Activated T-cell treated with anti-CD3 and anti-CD28 coated beads for 4 hours (primary cell): ENCODE measurements around the gene ASCL5.

Experiments
- DNase-seq: peaks from one replicate; pipeline ENCODE4 v3.0.0-alpha.2; 2020

The ASCL5 gene

DNA sequence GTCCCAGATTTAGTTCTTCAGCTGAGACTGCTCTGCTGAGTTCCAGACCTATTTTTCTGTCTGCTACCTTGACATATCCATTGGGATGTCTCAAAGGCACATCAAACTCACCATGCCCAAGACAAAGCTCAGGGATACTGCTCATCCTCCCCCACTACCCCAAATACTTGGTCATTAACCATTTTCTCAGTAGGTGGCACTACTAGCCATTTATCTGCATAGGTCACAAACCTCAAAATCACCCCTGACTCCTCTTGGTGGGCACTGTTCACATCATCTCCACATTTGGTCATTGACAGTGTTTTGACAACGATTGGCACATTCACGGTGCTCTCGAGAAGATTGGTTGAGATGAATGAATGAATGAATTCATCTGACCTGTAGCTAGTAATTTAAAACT lies 46.8 kb downstream of the ASCL5 start:
- no peak for DNase-seq

GRCh38 chr1:201077736-201078135 lies 49.2 kb downstream of the ASCL5 start:
- no peak for DNase-seq

DNA sequence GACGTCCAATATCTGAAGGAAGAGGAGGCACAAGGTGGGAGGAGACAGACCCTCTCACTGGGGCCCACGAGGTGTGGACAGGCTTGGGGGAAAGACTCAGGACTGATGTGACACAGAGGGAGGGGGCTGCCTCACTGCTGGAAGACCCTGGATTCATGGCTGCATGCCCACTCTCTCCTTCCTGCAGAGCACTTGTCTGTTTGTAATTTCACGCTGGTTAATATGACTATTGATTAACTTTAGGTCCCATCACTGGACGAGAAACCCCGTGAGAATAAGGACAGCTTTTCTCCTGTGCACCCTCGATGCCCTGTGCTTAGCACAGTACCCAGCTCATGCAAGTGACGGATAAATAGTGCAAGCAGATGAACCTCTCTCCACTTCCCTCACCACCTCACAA lies 49.9 kb downstream of the ASCL5 start:
- DNase-seq, result no peak

GRCh38 chr1:201076092-201076491 lies 50.9 kb downstream of the ASCL5 start:
- no peak for DNase-seq

GRCh38 chr1:201074018-201074417 lies 53.0 kb downstream of the ASCL5 start:
- DNase-seq, result no peak

GRCh38 chr1:201072922-201073321 lies 54.1 kb downstream of the ASCL5 start:
- no peak for DNase-seq

DNA sequence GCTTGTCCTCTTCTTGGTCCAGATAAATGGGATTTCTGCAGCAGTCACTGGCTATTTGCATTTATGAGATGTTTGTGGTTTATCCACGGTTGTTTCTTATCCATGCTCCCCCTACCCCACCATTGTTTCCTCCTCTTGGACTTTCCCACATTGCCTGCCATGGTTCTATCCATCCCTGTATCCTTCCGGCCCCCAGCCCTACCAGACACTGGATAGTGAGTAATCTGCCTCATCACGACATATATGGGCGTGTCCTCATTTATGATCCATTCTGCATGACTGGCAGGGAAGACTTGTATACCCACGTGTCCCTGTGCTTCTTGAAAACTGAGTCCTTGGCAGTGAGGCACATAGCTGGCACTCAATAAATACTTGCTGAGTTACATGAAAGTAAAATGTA lies 54.8 kb downstream of the ASCL5 start:
- no peak for DNase-seq

DNA sequence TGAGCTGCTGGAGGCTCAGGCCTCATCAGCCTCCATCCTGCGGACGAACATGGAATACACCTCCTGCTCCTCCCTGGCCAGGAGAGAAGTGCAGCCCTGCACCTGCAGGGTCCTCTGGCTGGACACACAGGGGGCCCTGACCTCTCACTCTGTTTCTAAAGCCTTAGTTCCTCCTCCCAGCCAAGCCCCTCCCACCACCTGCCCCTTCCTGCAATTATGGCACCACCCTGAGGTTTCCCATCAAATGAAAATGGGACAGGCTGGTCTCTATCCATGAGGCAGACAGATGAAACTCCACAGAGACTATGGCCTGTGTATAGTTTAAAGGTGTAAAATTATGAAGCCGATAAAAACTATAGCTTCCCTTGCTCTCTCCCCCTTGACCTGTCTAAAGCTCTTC lies 57.3 kb downstream of the ASCL5 start:
- DNase-seq, result no peak

DNA sequence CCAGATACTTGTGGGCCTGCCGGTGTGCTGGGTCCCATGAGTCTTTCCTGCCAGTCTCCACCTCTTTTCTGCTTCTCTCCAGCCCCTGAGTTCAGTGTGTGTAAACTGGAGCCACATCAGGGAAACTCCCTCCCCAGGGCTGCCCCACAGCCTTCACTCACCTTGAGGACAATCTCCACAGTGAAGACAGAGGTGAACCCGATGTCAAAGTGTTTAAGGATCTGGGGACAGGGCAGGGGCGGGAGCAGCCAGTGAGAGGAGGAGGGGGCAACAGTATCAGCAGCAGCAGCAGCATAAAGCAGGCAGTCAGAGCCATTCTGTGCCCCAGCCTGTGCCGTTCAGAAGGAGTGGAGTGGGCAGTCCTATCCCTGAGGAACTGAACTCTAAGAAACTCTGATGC lies 58.0 kb downstream of the ASCL5 start:
- DNase-seq, result no peak

DNA sequence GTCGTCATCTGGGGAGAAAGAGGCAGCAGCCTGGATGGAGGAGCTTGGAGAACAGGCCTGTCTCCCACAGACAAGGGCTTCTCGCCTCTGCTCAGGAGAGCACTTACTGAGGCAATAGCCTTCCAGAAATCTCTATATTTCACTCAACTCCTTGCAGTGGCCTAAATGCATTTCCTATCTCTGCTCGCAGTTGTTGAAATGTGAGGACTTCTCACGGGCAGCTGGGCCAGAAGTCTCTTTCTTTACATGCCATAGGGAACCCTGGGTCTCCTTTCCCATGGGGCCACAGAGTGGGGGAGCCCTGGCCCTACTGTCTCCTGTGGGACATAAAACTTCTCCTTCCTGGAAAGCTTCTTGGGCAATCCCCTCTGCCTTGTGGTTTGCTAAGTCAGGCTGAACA lies 60.0 kb downstream of the ASCL5 start:
- DNase-seq, result no peak

- no peak for DNase-seq
Measured at GRCh38 chr1:201065686-201066085, 61.3 kb downstream of the ASCL5 start.

DNA sequence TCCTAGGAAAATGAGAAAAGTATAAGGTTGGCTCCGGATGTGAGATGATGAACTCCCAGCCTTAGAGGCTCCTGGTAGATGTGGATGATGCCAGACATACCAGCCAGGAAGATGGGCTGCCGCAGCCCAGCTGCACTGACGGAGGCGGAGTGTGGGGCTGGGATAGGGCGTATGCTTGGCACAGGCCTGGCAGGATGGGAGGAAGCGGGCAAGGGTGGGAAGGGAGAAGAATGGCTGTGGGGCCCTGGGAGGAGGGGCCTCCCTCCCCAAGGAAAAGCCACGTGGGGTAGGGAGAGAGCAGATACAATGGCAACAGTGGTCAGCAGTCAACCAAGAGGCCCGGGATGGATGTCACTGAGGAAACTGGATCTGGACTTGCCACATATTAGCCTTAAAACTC lies 62.2 kb downstream of the ASCL5 start:
- DNase-seq, result no peak
